ENCODE measurements around the gene ERP27.

The ERP27 gene

GRCh38 chr12:14935031-14935430 is 3.3 kb downstream of the ERP27 start:
- DNase-seq, result no peak

GRCh38 chr12:14934511-14934910 is 3.8 kb downstream of the ERP27 start:
- no peak for DNase-seq

GRCh38 chr12:14931791-14932560 is 6.4 kb downstream of the ERP27 start:
- no peak for DNase-seq

- DNase-seq, result no peak
Measured at GRCh38 chr12:14931359-14931758, 7.0 kb downstream of the ERP27 start.

- DNase-seq, result no peak
Measured at GRCh38 chr12:14930299-14930698, 8.0 kb downstream of the ERP27 start.

DNA sequence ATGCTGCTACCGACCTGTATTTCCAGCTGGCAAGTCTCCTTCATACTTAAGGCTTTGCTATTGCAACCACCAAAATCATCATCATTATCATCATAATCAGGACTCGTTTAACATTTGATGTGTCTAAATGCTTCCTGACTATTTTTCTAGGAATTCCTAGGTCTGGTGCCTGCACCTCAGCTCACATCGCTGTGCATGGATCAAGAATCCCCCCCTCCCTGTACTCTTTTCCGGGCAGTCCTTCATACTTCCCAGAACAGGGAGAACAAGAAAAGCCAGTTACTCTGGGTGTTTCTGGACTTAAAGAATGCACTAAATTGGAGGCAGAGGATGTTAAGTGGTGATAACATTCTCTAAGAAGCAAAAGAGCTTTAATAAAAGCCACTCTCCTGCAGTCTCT is 9.4 kb downstream of the ERP27 start:
- no peak for DNase-seq

GRCh38 chr12:14927267-14927666 is 11.1 kb downstream of the ERP27 start:
- no peak for DNase-seq

- no peak for DNase-seq
Measured at GRCh38 chr12:14924541-14924940, 13.8 kb downstream of the ERP27 start.

DNA sequence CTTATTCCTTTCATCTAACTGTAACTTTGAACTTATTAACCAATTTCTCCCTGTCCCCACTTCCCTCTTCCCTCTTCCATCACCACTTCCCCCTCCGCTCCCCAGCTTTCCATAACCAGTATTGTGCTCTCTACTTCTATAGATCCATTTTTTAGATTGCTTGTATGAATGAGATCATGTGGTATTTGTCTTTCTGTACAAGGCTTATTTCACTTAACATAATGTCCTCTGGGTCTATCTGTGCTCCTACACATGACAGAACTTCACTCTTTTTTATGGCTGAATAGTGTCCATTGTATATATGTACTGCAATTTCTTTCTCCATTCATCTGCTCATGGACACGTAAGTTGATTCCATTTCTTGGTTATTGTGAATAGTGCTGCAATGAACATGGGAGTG is 14.4 kb downstream of the ERP27 start:
- no peak for DNase-seq

DNA sequence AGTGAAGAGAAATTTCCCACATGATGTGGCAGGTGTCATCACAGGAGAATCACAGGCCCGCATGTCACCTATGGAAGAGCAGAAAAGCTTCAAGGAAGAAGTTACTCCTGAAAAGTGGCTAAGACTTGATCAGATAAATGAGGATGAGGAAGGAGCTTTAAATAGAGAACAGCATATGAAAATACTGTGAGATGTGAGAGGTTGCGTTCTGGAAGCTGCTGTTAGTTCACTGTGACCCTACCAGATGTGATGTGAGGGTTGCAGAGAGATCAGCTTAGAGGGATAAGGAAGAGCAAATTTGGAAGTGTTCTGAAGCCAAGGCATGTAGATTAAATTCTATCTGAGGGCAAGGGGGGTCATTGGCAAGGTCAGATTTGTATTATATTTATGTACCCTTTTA is 17.1 kb downstream of the ERP27 start:
- DNase-seq, result no peak

GRCh38 chr12:14920475-14921126 is 17.7 kb downstream of the ERP27 start:
- no peak for DNase-seq

DNA sequence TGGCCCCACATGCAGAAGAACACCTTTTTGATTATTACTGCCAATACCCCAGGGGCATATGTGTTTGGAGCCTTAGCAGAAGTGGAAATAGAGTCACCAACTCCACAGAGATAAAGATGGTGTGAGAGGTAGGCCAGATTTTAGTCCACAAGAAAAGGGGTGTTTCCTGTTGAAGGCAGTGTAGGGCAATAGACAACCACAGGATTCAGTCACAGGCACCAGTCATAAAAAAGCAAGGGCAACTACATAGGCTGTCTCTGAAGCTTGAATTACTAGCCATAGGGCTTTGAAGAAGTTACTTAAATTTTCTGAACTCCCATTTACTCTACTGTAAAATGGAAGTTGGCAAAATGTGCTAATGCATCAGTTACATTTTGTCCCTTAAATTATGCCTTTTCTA is 18.9 kb downstream of the ERP27 start:
- DNase-seq, result no peak

DNA sequence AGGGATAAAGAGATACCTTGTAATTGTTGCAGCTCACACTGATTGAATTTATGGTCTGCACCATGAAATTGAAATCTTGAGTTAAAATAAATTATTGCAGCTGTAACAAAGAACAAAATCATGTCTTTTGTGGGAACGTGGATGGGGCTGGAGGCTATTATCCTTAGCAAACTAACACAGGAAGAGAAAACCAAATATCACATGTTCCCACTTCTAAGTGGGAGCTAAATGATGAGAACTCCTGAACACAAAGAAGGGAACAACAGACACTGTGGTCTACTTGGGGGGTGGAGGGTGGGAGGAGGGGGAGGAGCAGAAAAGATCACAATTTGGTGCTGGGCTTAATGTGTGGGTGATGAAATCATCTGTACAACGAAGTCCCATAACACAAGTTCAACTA is 22.6 kb downstream of the ERP27 start:
- DNase-seq, result no peak

DNA sequence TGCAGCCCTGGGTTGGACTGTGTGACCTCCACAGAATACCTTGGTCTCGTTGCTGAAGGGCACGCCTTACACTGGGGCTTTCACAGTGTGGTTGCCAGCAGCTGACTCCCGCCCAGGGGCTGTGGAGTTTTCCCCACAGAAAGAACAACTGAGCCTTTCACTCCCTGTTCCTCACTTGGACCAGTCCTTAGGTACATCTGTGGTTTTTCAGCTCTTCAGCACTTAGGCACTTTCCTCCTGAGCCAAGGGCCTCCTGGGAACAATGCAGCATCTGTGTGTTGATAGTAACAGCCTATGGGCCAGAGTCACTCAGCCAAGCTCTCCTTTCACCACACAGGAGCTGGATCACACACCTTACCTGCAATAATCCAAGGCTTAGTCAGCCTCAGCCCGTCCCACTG is 25.0 kb downstream of the ERP27 start:
- DNase-seq, result no peak

GRCh38 chr12:14911131-14911530 is 27.2 kb downstream of the ERP27 start:
- DNase-seq, result no peak

- DNase-seq, result no peak
Measured at GRCh38 chr12:14910090-14910915, 28.0 kb downstream of the ERP27 start.

GRCh38 chr12:14907953-14908352 is 30.4 kb downstream of the ERP27 start:
- DNase-seq, result no peak

GRCh38 chr12:14906114-14906513 is 32.2 kb downstream of the ERP27 start:
- DNase-seq, result no peak

- DNase-seq, result peak in 1 of 14 donors; percentile 4
Measured at GRCh38 chr12:14905269-14906004, 32.9 kb downstream of the ERP27 start.

- no peak for DNase-seq
Measured at GRCh38 chr12:14904854-14905253, 33.5 kb downstream of the ERP27 start.

DNA sequence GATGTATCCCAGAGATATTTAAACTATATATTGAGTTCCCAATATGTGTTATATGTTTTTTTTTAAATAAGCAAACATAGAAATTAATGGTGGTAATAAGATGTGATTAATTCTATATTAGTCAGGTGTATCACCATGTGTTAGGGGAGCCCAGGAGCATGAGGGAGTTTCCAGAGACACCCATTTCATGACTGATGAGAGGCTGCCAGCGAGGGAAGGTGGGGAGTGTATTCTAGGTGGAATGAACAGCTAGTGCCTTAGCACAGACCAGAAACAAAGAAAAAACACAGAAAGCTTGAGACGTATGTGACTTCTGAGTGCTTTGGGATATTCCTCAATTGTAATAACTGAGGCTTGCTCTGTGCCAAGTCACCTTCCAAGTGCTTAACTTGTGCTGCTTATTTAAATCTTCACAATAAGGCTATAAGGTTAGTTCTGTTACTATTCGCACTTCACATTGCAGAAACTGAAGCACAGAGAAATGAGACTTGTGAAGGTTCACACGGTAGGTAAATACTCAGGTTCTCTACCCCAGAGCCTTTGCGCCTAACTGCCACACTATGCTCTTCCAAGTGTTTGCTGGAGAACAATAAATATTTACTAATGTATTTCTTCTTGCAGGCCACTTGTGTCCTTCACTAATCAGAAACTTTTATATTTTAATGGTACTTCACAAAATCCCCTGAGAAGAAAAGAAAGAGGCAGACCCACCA is 34.8 kb downstream of the ERP27 start:
- DNase-seq, result no peak

DNA sequence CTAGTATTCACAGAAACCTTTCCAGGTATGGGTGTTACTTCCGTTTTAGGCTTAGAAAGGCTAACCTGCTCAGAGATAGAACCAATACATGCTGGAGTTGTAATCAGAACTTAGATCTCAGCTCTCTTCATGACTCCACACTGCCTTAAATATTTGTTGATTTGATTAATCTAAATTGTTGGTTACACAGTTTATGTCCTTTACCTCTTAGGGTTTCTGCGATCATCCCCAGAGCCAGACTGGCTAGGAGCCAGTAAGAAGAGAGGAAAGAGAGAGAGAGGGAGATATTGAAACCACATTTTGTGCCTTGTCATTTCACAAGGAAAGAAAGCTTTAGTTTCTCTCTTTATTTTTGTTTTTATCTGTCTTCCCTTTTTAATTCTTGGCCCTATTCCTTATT is 35.9 kb downstream of the ERP27 start:
- DNase-seq, result no peak
